NCI-H1417 (cell line): ENCODE results near the gene GAGE10.
"Not testable (repeated sequence)": the region's sequence is repeated elsewhere in the genome, so short reads cannot be mapped to it uniquely, and the experiment has no call there.

Experiments used
- DNase-seq, 3 experiments: peaks; one replicate each; lab custom pipeline; 2025; lab: John Stamatoyannopoulos, UW

The GAGE10 gene

GRCh38 chrX:49276671-49277534, 26.5 kb upstream of the GAGE10 start:
- no peak for DNase-seq

- DNase-seq, result no peak
Measured at GRCh38 chrX:49277535-49277830, 26.0 kb upstream of the GAGE10 start.

- no peak for DNase-seq
Measured at GRCh38 chrX:49278081-49278480, 25.4 kb upstream of the GAGE10 start.

- peak in 1 of 3 experiments; percentile 17 for DNase-seq
Measured at GRCh38 chrX:49282647-49283011, 20.8 kb upstream of the GAGE10 start.

- DNase-seq, result no peak
Measured at GRCh38 chrX:49284212-49284611, 19.2 kb upstream of the GAGE10 start.

- no peak for DNase-seq
Measured at GRCh38 chrX:49286136-49286535, 17.3 kb upstream of the GAGE10 start.

- DNase-seq, result no peak
Measured at GRCh38 chrX:49286581-49286980, 16.9 kb upstream of the GAGE10 start.

GRCh38 chrX:49287665-49288064, 15.8 kb upstream of the GAGE10 start:
- no peak for DNase-seq

- no peak for DNase-seq
Measured at GRCh38 chrX:49290215-49290614, 13.2 kb upstream of the GAGE10 start.

GRCh38 chrX:49291615-49292337, 11.7 kb upstream of the GAGE10 start:
- DNase-seq, result peak; percentile 2 to 61 (median 32)

GRCh38 chrX:49292400-49293362, 10.8 kb upstream of the GAGE10 start:
- DNase-seq, result no peak

GRCh38 chrX:49299293-49299692, 4.2 kb upstream of the GAGE10 start:
- not testable (repeated sequence) for DNase-seq

- no peak for DNase-seq
Measured at GRCh38 chrX:49300703-49301102, 2.7 kb upstream of the GAGE10 start.

GRCh38 chrX:49307775-49308174, 4.3 kb downstream of the GAGE10 start:
- DNase-seq, result not testable (repeated sequence)

- no peak for DNase-seq
Measured at GRCh38 chrX:49308604-49309269, 5.3 kb downstream of the GAGE10 start.

GRCh38 chrX:49309401-49309981, 6.0 kb downstream of the GAGE10 start:
- no peak for DNase-seq

GRCh38 chrX:49310371-49310770, 6.9 kb downstream of the GAGE10 start:
- no peak for DNase-seq

GRCh38 chrX:49312176-49312575, 8.7 kb downstream of the GAGE10 start:
- no peak for DNase-seq

- no peak for DNase-seq
Measured at GRCh38 chrX:49316085-49316484, 12.6 kb downstream of the GAGE10 start.

- not testable (repeated sequence) for DNase-seq
Measured at GRCh38 chrX:49321737-49322136, 18.3 kb downstream of the GAGE10 start, which contains the start of gene GAGE12J. Gene GAGE12J (plus strand): TSS chrX:49322037. CDS start chrX:49323194, 1,157 bp downstream.

GRCh38 chrX:49322266-49322665, 18.8 kb downstream of the GAGE10 start:
- not testable (repeated sequence) for DNase-seq
